OCI-LY3 (cell line): ENCODE measurements around the gene CDKN2D.

Experiments
- CTCF ChIP-seq: fragments of 200-600, 300-600 bp; sonication (generic); IDR thresholded peaks from 2 replicates; pipeline ENCODE4 v1.5.1; 2014; ENCODE audit warnings: antibody characterized with exemption, low read length, low read depth
- EZH2phosphoT487 ChIP-seq: fragments of 200-600 bp; shearing (Covaris generic); IDR thresholded peaks from 2 replicates; pipeline ENCODE4 v1.6.1; 2018; ENCODE audit warnings: antibody characterized with exemption, mixed run types, low read depth

- no peak for TF ChIP-seq CTCF
- TF ChIP-seq EZH2phosphoT487: no peak
Measured at GRCh38 chr19:10562609-10563008, 6.2 kb downstream of the CDKN2D start.
